GM20000 (cell line): ENCODE measurements around the gene ZNF14.
"Not testable (repeated sequence)": the region's sequence is repeated elsewhere in the genome, so short reads cannot be mapped to it uniquely, and the experiment has no call there.

Source experiments
- DNase-seq: peaks from one replicate; pipeline ENCODE4 v3.0.0; 2012; ENCODE audit warnings: low spot score
- TF ChIP-seq, protein P1 (sequence below): IDR thresholded peaks from 2 replicates; pipeline ENCODE4 v1.5.1; 2012; ENCODE audit warnings: mild to moderate bottlenecking, control low read depth; ENCODE audit errors: extremely low read depth, missing control alignments

Gene ZNF14

DNA sequence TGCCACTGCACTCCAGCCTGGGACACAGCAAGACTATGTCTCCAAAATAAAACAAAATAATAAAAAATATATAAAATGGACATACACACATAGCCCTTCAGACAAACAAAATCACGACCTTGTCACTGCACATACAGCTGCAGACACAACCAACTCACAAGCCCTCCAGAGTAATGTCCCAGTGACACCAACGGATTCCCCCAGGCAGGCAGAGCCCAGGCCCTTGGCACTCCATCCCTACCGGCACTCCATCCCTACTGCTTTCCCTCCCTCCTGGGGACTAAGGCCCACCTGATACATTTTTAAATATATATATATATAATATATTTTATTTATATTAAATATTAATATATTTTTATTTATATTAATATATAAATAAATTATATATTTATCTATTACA is 45.8 kb downstream of the ZNF14 start:
- no peak for DNase-seq
- TF ChIP-seq, protein P1, sequence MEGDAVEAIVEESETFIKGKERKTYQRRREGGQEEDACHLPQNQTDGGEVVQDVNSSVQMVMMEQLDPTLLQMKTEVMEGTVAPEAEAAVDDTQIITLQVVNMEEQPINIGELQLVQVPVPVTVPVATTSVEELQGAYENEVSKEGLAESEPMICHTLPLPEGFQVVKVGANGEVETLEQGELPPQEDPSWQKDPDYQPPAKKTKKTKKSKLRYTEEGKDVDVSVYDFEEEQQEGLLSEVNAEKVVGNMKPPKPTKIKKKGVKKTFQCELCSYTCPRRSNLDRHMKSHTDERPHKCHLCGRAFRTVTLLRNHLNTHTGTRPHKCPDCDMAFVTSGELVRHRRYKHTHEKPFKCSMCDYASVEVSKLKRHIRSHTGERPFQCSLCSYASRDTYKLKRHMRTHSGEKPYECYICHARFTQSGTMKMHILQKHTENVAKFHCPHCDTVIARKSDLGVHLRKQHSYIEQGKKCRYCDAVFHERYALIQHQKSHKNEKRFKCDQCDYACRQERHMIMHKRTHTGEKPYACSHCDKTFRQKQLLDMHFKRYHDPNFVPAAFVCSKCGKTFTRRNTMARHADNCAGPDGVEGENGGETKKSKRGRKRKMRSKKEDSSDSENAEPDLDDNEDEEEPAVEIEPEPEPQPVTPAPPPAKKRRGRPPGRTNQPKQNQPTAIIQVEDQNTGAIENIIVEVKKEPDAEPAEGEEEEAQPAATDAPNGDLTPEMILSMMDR, result no peak

DNA sequence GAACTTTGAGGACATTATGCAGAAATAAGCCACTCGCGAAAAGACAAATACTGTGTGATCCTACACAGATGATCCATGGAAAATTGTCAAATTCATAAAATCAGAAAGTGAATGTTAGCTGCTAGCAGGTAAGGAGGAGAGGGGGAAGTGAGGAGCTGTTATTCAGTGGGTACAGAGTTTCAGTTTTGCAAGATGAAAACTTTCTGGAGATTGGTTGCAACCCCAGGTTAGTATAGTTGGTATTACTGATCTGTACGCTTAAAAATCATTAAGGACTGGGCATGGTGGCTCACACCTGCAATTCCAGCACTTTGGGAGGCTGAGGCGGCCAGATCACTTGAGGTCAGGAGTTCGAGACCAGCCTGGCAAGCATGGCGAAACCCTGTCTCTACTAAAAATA is 46.3 kb downstream of the ZNF14 start:
- DNase-seq, result no peak
- TF ChIP-seq, protein P1, result no peak

- DNase-seq, result not testable (repeated sequence)
These were observed 46.8 kb downstream of the ZNF14 start for GRCh38 chr19:19686119-19686518.

- TF ChIP-seq, protein P1, result no peak
- no peak for DNase-seq
These were observed 53.5 kb downstream of the ZNF14 start for GRCh38 chr19:19679176-19680073.

GRCh38 chr19:19677579-19677978 is 55.3 kb downstream of the ZNF14 start:
- no peak for DNase-seq

DNA sequence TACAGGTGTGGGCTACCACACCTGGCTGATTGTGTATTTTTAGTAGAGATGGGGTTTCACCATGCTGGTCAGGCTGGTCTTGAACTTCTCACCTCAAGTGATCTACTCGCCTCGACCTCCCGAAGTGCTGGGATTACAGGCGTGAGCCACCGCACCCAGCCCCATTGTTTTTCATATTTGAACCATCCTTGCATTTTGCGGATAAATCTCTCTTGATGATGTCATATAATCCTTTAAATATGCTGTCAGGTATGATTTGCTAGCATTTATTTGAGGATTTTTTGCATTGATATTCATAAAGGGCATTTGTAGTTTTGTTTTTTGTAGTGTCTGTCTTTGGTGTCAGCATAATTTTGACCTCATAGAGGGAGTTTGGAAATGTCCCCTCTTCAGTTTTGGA is 58.6 kb downstream of the ZNF14 start:
- TF ChIP-seq, protein P1, result no peak
- no peak for DNase-seq

More at GRCh38 chr19:19677579-19677978, 55.3 kb downstream of the ZNF14 start:
- TF ChIP-seq, protein P1, result no peak

- TF ChIP-seq, protein P1, result no peak
- DNase-seq, result no peak
These were observed 60.1 kb downstream of the ZNF14 start for GRCh38 chr19:19672816-19673215.
